OCI-LY1 (cell line): ENCODE measurements around the gene AQP5.

Experiments
- H2AFZ ChIP-seq: fragments of 200-600 bp; sonication (generic), shearing (Covaris generic); 2 replicates; pipeline ENCODE4 v1.6.0; 2014; ENCODE audit warnings: antibody characterized with exemption, mild to moderate bottlenecking, low read length
- H3F3A ChIP-seq: fragments of 200-600 bp; sonication (generic), shearing (Covaris generic); 2 replicates; pipeline ENCODE4 v1.6.0; 2014; ENCODE audit warnings: mild to moderate bottlenecking, antibody characterized with exemption, low read length, moderate library complexity; ENCODE audit not compliant: insufficient read depth
- H3K27ac ChIP-seq: fragments of 200-600 bp; sonication (generic); 2 replicates; pipeline ENCODE4 v1.5.1; 2014; ENCODE audit warnings: low read length, mixed run types, mild to moderate bottlenecking, low read depth; ENCODE audit not compliant: poor library complexity, severe bottlenecking
- H3K27me3 ChIP-seq: fragments of 200-600 bp; sonication (generic); 2 replicates; pipeline ENCODE4 v1.6.0; 2014; ENCODE audit warnings: antibody characterized with exemption, mild to moderate bottlenecking, low read length, moderate library complexity; ENCODE audit not compliant: insufficient read depth
- H3K36me3 ChIP-seq: fragments of 200-600 bp; sonication (generic); 2 replicates; pipeline ENCODE4 v1.6.1; 2014; ENCODE audit warnings: mild to moderate bottlenecking, antibody characterized with exemption, low read length, moderate library complexity, mixed read lengths; ENCODE audit not compliant: insufficient read depth
- H3K4me1 ChIP-seq: fragments of 200-600 bp; sonication (generic); 2 replicates; pipeline ENCODE4 v1.5.1; 2014; ENCODE audit warnings: mild to moderate bottlenecking, low read length, moderate library complexity; ENCODE audit not compliant: insufficient read depth, severe bottlenecking
- H3K4me2 ChIP-seq: fragments of 200-600 bp; sonication (generic), shearing (Covaris generic); 2 replicates; pipeline ENCODE4 v1.6.1; 2014; ENCODE audit warnings: low read length
- H3K4me3 ChIP-seq: fragments of 200-600 bp; sonication (generic); 2 replicates; pipeline ENCODE4 v1.5.1; 2014; ENCODE audit warnings: low read length, low read depth, mild to moderate bottlenecking, mixed read lengths; ENCODE audit not compliant: poor library complexity, severe bottlenecking
- H3K79me2 ChIP-seq: fragments of 200-600 bp; shearing (Covaris generic); 2 replicates; pipeline ENCODE4 v1.6.1; 2016; ENCODE audit warnings: mixed run types, low read length, mixed read lengths; ENCODE audit not compliant: insufficient read depth
- H3K9ac ChIP-seq: fragments of 200-600 bp; sonication (generic), shearing (Covaris generic); 2 replicates; pipeline ENCODE4 v1.6.1; 2014; ENCODE audit warnings: mild to moderate bottlenecking, low read length, mixed read lengths
- H3K9me2 ChIP-seq: fragments of 200-600 bp; sonication (generic), shearing (Covaris generic); 2 replicates; pipeline ENCODE4 v1.6.1; 2014; ENCODE audit warnings: low read depth, mild to moderate bottlenecking, low read length, mixed read lengths
- H3K9me3 ChIP-seq: fragments of 200-600 bp; shearing (Covaris generic); 2 replicates; pipeline ENCODE4 v1.6.1; 2014; ENCODE audit warnings: low read length, mixed read lengths
- H4K20me1 ChIP-seq: fragments of 200-600 bp; sonication (generic), shearing (Covaris generic); 2 replicates; pipeline ENCODE4 v1.6.0; 2016; ENCODE audit warnings: mild to moderate bottlenecking, low read length; ENCODE audit not compliant: insufficient read depth
- EZH2 ChIP-seq: fragments of 200-600 bp; sonication (generic), shearing (Covaris generic); IDR thresholded peaks from 2 replicates; pipeline ENCODE4 v1.8.0; 2017; ENCODE audit warnings: borderline replicate concordance, mixed run types, mild to moderate bottlenecking, antibody characterized with exemption, low read length, moderate library complexity, mixed read lengths
- TF ChIP-seq, protein P1 (sequence below): fragments of 200-600 bp; sonication (generic), shearing (Covaris generic); IDR thresholded peaks from 2 replicates; pipeline ENCODE4 v1.5.1; 2017; ENCODE audit warnings: mild to moderate bottlenecking, antibody characterized with exemption, low read length, moderate library complexity, mixed read lengths

The AQP5 gene

DNA sequence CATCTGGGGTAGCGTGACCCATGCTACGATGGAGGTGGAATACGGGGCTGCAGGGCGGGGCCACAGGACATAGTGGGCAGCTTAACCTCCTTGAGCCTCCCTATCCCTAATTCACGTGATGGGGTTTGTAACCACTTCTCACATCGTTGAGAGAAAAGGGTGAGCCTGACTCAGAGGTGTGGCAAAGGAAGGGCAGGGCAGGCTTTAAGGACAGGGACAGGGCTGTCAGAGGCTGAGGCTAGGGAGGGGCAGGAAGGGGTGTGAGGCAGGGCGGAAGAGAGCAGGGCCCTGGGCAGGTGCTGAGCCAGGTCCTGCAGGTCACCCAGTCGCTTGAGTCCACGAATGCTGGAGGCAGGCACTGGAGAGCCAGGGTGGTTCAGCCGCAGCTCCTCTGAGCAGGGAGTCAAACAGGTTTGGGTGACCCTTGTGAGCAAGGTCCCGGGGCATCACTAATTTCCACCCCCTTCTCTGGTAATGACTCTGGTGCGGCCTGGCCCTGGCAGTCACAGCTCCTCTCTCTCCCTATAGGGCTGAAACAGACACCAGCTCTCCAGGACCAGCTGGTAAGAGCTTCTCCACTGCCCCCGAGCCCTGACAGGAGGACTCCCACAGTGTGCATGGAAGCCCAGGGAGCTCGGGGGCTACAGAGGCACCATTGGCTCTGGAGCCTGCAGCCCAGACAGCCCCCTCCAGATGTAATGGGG lies 18.6 kb upstream of the AQP5 start:
- H2AFZ ChIP-seq: no peak overlapping the region
- H3K4me2 ChIP-seq: no peak overlapping the region
- no peaks in the 10 kb centered on the region; the same call in 1 of the 2 replicates for H3K27me3 ChIP-seq

DNA sequence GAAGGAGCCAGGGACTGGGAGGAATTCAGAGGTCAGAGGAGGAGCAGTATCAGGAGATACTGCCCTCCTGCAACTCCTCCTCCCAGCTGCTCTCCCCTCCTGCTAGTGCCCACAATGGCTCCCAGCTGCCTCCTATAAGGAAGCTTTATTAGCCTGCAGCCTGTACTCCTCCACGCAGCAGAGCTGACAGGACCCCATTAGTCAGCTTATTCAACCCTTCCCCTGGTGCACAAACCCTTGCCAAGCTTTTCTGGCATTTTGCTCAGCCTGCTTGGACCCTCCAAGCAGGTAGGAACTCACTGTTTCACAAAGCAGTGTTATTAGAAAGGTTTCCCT lies 18.1 kb upstream of the AQP5 start:
- Histone ChIP-seq H3K27ac (no peak overlapping the region), H3K9me2 (no peaks in the 10 kb centered on the region), H3K4me3 (no peak overlapping the region), H3K4me1 (peaks cover 20% of the 10 kb centered on the region), H3K9ac (no peak overlapping the region), H3K9me3 (no peaks in the 10 kb centered on the region), H3K79me2 (no peaks in the 10 kb centered on the region), H3K36me3 (no peaks in the 10 kb centered on the region), H3K4me2 (no peak overlapping the region), H3K27me3 (no peaks in the 10 kb centered on the region; the same call in 1 of the 2 replicates), H2AFZ (no peak overlapping the region), H4K20me1 (no peaks in the 10 kb centered on the region), H3F3A (no peaks in the 10 kb centered on the region)
- TF ChIP-seq EZH2: no peak
- TF ChIP-seq, protein P1, sequence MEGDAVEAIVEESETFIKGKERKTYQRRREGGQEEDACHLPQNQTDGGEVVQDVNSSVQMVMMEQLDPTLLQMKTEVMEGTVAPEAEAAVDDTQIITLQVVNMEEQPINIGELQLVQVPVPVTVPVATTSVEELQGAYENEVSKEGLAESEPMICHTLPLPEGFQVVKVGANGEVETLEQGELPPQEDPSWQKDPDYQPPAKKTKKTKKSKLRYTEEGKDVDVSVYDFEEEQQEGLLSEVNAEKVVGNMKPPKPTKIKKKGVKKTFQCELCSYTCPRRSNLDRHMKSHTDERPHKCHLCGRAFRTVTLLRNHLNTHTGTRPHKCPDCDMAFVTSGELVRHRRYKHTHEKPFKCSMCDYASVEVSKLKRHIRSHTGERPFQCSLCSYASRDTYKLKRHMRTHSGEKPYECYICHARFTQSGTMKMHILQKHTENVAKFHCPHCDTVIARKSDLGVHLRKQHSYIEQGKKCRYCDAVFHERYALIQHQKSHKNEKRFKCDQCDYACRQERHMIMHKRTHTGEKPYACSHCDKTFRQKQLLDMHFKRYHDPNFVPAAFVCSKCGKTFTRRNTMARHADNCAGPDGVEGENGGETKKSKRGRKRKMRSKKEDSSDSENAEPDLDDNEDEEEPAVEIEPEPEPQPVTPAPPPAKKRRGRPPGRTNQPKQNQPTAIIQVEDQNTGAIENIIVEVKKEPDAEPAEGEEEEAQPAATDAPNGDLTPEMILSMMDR: no peak

More for the DNA sequence above, 18.6 kb upstream of the AQP5 start:
- TF ChIP-seq, protein P1: no peak
- TF ChIP-seq EZH2: no peak
- H3K4me3 ChIP-seq: no peak overlapping the region
- peaks cover 20% of the 10 kb centered on the region for H3K4me1 ChIP-seq
- H3K9ac ChIP-seq: no peak overlapping the region
- H3K27ac ChIP-seq: no peak overlapping the region
- no peaks in the 10 kb centered on the region for H4K20me1 ChIP-seq
- no peaks in the 10 kb centered on the region for H3K9me2 ChIP-seq
- H3K79me2 ChIP-seq: no peaks in the 10 kb centered on the region
- no peaks in the 10 kb centered on the region for H3F3A ChIP-seq
- H3K9me3 ChIP-seq: no peaks in the 10 kb centered on the region
- no peaks in the 10 kb centered on the region for H3K36me3 ChIP-seq

DNA sequence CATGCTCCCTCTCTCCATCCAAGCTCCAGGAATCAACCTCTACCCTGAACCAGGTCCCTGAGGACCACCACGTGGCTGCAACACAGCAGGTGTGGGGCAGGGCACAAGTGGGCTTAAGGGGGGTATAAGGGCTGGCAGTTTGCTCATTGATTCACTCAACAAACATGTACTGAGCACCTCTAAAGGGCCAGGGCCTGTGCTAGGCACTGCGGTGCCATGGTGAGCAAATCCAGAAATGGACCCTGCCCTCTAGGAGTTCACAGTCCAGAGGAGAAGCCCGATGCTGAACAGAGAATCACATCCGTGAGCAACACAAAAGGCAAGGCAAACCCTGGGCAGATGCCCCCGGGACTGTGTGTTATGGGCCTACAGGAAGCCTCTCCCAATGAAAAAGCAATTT lies 17.6 kb upstream of the AQP5 start:
- Histone ChIP-seq H3K9ac (no peak overlapping the region), H3K36me3 (no peaks in the 10 kb centered on the region), H3K4me3 (no peak overlapping the region), H3K9me3 (no peaks in the 10 kb centered on the region), H3K27ac (no peak overlapping the region), H2AFZ (no peak overlapping the region), H3K27me3 (no peaks in the 10 kb centered on the region; the same call in 1 of the 2 replicates), H3K79me2 (no peaks in the 10 kb centered on the region), H3K9me2 (no peaks in the 10 kb centered on the region), H4K20me1 (no peaks in the 10 kb centered on the region), H3K4me2 (no peak overlapping the region), H3F3A (no peaks in the 10 kb centered on the region), H3K4me1 (peaks cover 20% of the 10 kb centered on the region)
- no peak for TF ChIP-seq EZH2
- TF ChIP-seq, protein P1: no peak
